ENCODE measurements around the gene ENPP1.

Gene ENPP1

GRCh38 chr6:131784561-131784960 lies 23.3 kb upstream of the ENPP1 start:
- H3K4me1 ChIP-seq (ENCODE audit: insufficient read depth, low read length, severe bottlenecking), result no peaks in the 10 kb centered on the region
- no peaks in the 10 kb centered on the region for H3F3A ChIP-seq (ENCODE audit: insufficient read depth, low read length)
- H3K9me2 ChIP-seq (ENCODE audit: low read depth, low read length), result no peaks in the 10 kb centered on the region
- H3K9ac ChIP-seq (ENCODE audit: low read length), result no peak overlapping the region
- TF ChIP-seq CTCF (IDR thresholded peaks at IDR 0.05; ENCODE audit: low read length), result no peak
- TF ChIP-seq EZH2 (IDR thresholded peaks at IDR 0.05; ENCODE audit: borderline replicate concordance, low read length), result no peak
- H3K27me3 ChIP-seq (ENCODE audit: insufficient read depth, low read length), result no peaks in the 10 kb centered on the region
- H3K79me2 ChIP-seq (ENCODE audit: insufficient read depth, low read length), result no peaks in the 10 kb centered on the region
- H3K9me3 ChIP-seq (ENCODE audit: low read length), result no peaks in the 10 kb centered on the region
- no peak overlapping the region for H3K4me3 ChIP-seq (ENCODE audit: low read depth, low read length, poor library complexity, severe bottlenecking)
- H3K4me2 ChIP-seq (ENCODE audit: low read length), result no peak overlapping the region
- no peak overlapping the region for H3K27ac ChIP-seq (ENCODE audit: low read depth, low read length, poor library complexity, severe bottlenecking)
- H4K20me1 ChIP-seq (ENCODE audit: insufficient read depth, low read length), result no peaks in the 10 kb centered on the region
- no peak overlapping the region for H2AFZ ChIP-seq (ENCODE audit: low read length)
- H3K36me3 ChIP-seq (ENCODE audit: insufficient read depth, low read length), result no peaks in the 10 kb centered on the region

GRCh38 chr6:131787079-131787478 lies 20.7 kb upstream of the ENPP1 start:
- no peaks in the 10 kb centered on the region for H3K9me2 ChIP-seq (ENCODE audit: low read depth, low read length)
- TF ChIP-seq EZH2 (IDR thresholded peaks at IDR 0.05; ENCODE audit: borderline replicate concordance, low read length) (no peak), CTCF (IDR thresholded peaks at IDR 0.05; ENCODE audit: low read length) (no peak)
- no peaks in the 10 kb centered on the region for H3K27me3 ChIP-seq (ENCODE audit: insufficient read depth, low read length)
- H3K9me3 ChIP-seq (ENCODE audit: low read length), result no peaks in the 10 kb centered on the region
- no peak overlapping the region for H3K27ac ChIP-seq (ENCODE audit: low read depth, low read length, poor library complexity, severe bottlenecking)
- no peaks in the 10 kb centered on the region for H3F3A ChIP-seq (ENCODE audit: insufficient read depth, low read length)
- no peak overlapping the region for H2AFZ ChIP-seq (ENCODE audit: low read length)
- no peak overlapping the region for H3K4me3 ChIP-seq (ENCODE audit: low read depth, low read length, poor library complexity, severe bottlenecking)
- H3K4me1 ChIP-seq (ENCODE audit: insufficient read depth, low read length, severe bottlenecking), result no peaks in the 10 kb centered on the region
- H3K36me3 ChIP-seq (ENCODE audit: insufficient read depth, low read length), result no peaks in the 10 kb centered on the region
- H3K9ac ChIP-seq (ENCODE audit: low read length), result no peak overlapping the region
- H3K79me2 ChIP-seq (ENCODE audit: insufficient read depth, low read length), result no peaks in the 10 kb centered on the region
- no peak overlapping the region for H3K4me2 ChIP-seq (ENCODE audit: low read length)
- no peaks in the 10 kb centered on the region for H4K20me1 ChIP-seq (ENCODE audit: insufficient read depth, low read length)

GRCh38 chr6:131787766-131788712 lies 19.8 kb upstream of the ENPP1 start:
- H3K4me2 ChIP-seq (ENCODE audit: low read length), result no peak overlapping the region
- H3K36me3 ChIP-seq (ENCODE audit: insufficient read depth, low read length), result no peaks in the 10 kb centered on the region
- H3K9me3 ChIP-seq (ENCODE audit: low read length), result no peaks in the 10 kb centered on the region
- no peaks in the 10 kb centered on the region for H4K20me1 ChIP-seq (ENCODE audit: insufficient read depth, low read length)
- no peaks in the 10 kb centered on the region for H3K27me3 ChIP-seq (ENCODE audit: insufficient read depth, low read length)
- TF ChIP-seq EZH2 (IDR thresholded peaks at IDR 0.05; ENCODE audit: borderline replicate concordance, low read length) (no peak), CTCF (IDR thresholded peaks at IDR 0.05; ENCODE audit: low read length) (no peak)
- H3K4me3 ChIP-seq (ENCODE audit: low read depth, low read length, poor library complexity, severe bottlenecking), result no peak overlapping the region
- no peaks in the 10 kb centered on the region for H3F3A ChIP-seq (ENCODE audit: insufficient read depth, low read length)
- no peaks in the 10 kb centered on the region for H3K4me1 ChIP-seq (ENCODE audit: insufficient read depth, low read length, severe bottlenecking)
- H3K79me2 ChIP-seq (ENCODE audit: insufficient read depth, low read length), result no peaks in the 10 kb centered on the region
- H3K27ac ChIP-seq (ENCODE audit: low read depth, low read length, poor library complexity, severe bottlenecking), result no peak overlapping the region
- H3K9me2 ChIP-seq (ENCODE audit: low read depth, low read length), result no peaks in the 10 kb centered on the region
- H2AFZ ChIP-seq (ENCODE audit: low read length), result no peak overlapping the region
- no peak overlapping the region for H3K9ac ChIP-seq (ENCODE audit: low read length)

All from OCI-LY1 (cell line).